Activated naive CD4-positive, alpha-beta T cell (primary cell): Measurements from ENCODE around the gene COL25A1.
"Not testable (repeated sequence)": the region's sequence is repeated elsewhere in the genome, so short reads cannot be mapped to it uniquely, and the experiment has no call there.

ENCODE experiments used
- DNase-seq, 4 experiments: peaks; one replicate each; lab custom pipeline; 2025; lab: John Stamatoyannopoulos, UW

The COL25A1 gene

DNA sequence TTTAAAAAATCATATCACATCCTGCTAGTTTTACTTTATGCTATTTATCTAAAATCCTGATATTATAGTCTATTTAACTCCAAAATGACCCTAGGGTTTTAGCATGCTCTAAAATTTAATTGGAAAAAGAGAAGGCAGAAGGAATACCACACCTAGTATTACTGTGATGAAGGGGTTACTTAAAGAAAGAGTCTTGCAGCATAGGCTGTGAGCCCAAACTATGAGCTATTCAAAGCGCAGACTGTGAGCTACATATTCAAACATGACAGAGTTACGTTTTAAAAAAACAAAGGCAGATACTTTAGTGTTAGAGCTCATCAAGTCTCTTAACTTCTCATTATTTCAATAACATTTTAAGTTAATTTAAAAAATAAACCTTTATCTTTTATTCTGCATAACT, 291.9 kb downstream of the COL25A1 start:
- no peak for DNase-seq

GRCh38 chr4:109009909-109010308, 292.5 kb downstream of the COL25A1 start:
- no peak for DNase-seq

GRCh38 chr4:109007976-109008375, 294.5 kb downstream of the COL25A1 start:
- no peak for DNase-seq

DNA sequence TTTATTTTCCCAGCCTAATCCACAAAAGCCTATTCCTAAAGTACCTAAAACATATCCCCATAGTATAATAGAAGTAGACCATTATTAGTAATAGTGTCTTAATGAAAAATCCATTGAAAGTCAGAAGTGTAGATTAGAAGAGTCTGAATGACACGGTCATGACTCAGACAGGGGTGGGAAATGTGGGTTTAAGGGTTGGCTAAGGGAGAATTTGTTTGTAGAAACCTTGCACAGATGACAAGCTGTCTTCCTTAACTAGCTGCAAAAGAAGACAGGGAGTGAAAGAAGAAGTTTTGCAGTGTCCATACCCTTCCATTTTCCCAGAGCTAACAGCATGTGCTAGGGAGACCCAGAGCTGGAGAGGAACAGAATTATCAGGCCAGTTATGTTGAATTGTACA, 296.9 kb downstream of the COL25A1 start:
- no peak for DNase-seq

GRCh38 chr4:109004418-109004817, 298.0 kb downstream of the COL25A1 start:
- DNase-seq, result no peak

GRCh38 chr4:109003964-109004363, 298.5 kb downstream of the COL25A1 start:
- DNase-seq, result no peak

DNA sequence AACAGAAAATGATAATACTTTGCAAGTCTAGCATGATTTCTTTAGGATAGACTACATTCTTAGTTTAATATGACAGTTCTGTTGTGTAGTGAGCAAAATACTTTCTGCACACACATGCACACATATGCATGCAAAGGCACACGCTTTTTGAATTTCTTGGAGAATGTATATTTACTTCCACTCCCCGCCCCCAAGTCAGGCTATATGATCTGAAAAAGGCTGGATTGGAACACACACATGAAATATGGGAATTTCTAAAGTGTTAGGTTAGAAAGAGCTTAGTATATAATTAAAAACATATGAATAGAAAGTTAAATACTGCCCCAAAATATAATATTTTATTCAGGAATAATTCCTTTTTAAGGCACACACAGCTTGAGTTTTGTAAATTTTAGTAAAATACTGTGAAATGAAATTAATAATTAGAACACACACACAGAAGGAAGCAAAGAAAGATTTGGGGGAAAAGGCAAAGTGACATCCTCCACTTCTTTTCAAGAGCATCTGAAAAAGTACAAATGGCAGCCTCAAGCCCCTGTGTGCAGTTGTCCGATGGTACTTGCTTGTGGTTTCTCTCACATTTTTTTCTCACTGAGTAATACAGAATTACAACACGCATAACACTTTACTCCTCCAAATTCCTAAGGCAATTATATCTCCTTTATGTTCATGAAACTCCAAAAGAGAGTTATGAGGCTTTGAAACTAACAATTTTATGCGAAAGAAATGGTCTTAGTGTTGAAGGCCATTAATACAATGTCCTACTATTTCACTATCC, 310.7 kb downstream of the COL25A1 start:
- no peak for DNase-seq

DNA sequence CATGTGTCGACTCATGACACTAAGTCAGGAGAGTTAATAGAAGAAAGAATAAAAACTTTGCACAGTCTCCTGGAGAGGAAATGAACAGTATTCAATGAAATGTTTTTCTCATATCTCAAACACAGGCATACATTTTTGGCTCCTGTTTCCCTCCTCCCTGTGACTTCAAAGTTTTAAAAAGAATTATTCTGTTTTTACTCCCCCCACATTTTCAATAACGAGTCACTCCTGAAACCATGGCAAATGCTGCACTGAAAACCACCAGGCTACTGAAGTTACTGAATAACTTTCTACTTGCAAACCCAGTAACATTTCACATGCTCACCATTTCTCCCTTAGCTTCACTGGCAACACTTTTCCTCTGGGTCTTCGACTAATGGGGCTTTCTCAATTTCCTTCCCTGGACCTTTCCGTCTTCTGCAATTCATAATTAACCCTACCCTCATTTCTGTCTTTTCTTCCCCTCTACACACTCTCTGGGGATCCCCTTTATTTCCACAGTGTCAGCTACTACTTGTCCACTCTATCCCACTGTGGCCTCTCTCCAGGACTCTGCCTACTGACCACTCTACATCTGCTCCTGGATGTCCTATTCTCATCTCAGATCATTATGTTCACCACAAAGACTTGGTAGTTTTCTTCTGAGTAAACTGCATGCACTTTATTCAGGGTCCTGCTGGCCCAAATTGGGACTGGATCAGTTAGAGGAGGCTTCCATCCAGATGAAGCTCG, 313.8 kb downstream of the COL25A1 start:
- no peak for DNase-seq

DNA sequence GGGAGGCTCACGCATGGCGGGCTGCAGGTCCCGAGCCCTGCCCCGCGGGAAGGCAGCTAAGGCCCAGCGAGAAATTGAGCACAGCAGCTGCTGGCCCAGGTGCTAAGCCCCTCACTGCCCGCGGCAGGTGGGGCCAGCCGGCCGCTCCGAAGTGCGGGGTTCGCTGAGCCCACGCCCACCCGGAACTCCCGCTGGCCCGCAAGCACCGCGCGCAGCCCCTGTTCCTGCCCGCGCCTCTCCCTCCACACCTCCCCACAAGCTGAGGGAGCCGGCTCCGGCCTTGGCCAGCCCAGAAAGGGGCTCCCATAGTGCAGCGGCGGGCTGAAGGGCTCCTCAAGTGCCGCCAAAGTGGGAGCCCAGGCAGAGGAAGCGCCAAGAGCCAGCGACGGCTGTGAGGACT, 318.0 kb downstream of the COL25A1 start:
- DNase-seq, result not testable (repeated sequence)

GRCh38 chr4:108982402-108983185, 319.9 kb downstream of the COL25A1 start:
- no peak for DNase-seq

DNA sequence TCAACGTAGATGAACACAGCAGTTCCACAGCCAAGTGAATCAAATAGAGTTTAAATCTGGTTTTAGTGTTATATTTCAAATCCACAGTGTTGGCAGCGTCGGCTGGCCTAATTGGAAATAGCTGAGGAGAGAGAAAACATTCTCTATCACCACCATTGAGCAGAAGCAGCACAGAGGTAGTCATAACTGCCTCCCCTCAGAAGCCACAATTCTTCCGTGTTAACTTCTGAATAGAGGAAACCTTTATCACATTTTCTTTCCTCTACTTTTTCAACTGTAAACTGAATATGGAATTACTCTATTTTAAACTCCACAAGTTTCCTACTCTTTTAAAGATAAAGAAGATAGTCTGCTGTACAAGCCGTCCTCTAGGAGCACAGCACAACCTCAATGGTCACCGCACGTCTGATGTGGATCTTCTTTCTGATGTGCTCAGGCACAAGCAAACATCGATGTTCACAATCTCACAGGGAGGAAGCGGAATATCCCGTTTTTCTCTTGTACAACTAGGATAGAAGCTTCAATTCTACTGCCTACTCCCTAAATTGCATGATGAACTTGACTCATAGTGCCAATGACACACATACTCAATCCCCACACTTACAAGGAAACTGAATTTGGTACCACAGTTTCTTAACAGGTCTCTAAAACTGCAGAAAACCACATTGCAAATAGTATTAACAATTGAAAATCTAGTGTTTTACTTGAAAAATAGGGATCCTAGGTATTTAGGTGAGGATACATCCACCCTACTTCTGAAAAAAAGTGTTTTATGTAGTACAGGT, 321.8 kb downstream of the COL25A1 start:
- DNase-seq, result no peak

- no peak for DNase-seq
Observed at GRCh38 chr4:108979759-108980158, 322.7 kb downstream of the COL25A1 start.

DNA sequence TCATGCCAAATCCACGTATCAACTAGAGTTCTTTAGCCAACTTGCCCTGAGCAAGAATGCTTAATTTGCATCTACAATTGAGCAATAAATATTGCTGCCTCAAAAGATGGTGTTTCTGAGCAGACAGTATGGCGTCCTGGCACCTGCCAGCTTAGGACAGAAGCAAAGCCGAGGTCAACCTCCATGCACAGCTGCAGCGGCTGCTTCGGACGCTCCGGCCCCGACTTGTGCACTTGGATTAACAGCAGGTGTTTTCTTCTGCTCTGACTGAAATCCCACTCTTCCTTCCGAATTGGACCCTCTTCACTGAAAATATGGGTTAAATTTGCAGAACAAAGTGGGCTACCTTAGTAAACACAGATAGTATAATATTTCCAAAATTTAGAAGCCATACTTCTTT, 324.4 kb downstream of the COL25A1 start:
- DNase-seq, result no peak

DNA sequence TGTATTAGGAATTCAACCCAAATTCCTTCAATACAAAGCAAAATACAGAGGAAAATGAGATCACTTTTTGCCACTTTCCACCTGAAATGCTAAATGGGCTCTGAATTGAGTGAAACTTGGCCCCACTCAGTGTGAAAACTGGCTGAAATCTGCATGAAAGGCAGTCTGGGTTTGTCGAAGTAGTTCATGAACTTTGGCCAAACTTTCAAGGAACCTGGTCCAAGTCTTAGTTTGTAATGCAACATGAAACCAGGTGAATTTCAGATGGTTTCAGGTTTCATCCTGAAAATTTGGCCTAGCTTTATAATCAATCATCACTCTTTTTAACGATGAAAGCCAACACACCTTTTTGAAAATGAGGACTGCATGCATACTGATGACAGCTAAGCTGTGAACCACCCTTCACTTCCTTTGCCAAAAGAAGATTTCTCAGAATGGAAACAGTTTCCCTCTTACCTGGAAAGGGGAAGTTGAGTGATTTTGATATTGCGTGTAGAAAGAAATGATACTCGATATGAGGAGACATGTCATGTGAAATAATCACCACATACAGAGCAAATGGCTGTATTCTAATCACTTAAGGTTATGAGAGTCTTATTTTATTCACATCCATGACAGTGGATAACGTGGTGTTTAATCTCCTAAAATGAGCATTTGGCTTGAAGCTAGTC, 329.7 kb downstream of the COL25A1 start:
- no peak for DNase-seq

DNA sequence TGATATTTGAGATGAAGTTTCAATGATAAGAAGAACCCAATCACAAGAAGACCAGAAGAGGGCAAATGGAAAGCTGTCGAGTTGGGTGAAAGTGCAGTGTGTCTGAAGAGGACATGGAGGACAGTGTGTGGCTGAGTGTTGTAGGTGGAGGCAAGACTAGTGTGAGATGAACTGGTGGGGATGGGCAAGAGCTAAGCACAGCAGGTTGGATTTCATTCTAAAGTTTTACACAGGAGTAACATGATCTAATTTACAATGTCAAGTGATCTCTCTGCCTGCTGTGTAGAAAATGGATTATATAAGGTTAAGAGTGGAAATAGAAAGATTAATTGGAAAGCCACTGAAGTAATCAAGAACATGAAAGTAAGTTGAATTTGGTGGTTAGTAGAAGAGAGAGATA, 331.0 kb downstream of the COL25A1 start:
- DNase-seq, result no peak

DNA sequence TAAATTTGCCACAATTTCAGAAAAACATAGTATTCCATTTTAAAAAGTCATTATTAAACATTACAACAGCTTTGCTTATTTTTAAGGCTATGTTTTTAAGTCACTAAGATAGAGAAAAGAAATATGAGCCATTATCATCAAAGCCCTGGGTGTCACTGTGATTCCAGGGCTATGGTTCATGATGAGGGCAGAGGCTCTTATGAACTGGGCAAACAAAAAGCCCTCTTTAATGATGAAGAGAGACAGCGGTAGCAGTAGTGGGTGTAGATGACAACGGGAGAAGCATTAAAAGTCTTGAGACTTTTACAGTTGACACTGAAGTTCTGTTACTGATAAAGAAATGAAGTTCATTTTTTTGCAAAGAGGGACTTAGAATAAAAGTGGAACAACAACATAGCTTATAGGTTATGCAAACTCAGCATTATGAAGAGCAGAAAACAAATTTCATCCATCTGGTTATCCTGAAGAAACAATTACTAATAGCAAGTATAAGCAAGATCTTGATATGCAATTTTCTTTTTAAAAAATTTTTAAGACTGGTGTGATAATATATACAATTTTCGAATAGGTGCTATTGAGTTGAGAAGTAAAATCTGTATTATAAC, 336.9 kb downstream of the COL25A1 start:
- DNase-seq, result no peak

- DNase-seq, result no peak
Observed at GRCh38 chr4:108965016-108965415, 337.4 kb downstream of the COL25A1 start.

DNA sequence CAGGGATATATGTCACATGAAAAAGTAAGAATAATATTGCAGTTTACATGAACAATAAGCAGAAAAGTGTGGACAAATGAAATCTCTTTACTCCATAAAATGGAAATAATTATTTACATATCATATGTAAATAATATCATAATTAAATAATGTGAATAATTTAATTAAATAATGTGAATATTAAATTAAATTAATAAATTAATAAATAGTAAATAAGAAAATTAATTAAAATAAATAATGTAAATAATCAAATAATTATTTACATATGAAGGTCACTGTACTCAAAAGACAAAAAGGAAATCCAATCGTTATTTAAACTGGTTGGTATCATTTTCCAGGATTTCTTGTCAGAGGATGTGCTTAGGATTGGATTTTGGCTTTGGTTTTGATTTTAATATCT, 338.5 kb downstream of the COL25A1 start:
- DNase-seq, result no peak

DNA sequence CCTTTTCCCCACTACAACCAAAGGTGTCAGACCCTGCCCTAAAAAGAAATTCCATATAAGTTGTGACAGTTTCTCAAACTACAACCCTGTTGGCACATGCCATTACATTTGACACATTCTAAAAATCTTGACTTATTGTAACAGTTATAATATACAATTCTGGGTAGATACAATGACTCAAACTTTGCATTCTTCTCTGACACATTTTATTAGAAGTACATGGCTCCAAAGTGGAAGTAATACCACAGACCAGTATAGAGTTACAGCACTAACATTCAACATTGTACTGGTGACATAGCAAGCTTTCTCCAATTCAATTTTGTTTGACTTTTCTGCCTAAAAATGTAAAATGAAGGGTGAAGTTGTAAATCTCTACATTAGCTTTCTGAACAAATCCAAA, 343.0 kb downstream of the COL25A1 start:
- no peak for DNase-seq

DNA sequence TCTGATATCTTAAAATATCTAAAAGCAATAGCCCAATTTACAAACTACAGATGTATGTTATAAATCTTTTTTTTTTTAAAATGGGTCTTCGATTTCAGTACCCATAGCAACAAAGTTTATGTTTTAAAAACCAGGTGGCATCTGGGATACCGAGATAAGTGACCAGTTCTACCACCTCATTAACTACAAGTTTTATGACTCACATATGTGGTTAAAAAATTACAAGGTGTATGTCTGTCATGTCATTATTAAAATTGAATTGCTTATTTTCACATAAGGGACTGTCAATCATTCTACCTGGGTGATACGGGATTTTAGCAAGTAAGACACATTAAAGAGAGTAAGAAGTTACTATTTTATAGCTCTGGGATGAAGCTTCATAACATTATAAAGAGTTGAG, 347.6 kb downstream of the COL25A1 start:
- no peak for DNase-seq

DNA sequence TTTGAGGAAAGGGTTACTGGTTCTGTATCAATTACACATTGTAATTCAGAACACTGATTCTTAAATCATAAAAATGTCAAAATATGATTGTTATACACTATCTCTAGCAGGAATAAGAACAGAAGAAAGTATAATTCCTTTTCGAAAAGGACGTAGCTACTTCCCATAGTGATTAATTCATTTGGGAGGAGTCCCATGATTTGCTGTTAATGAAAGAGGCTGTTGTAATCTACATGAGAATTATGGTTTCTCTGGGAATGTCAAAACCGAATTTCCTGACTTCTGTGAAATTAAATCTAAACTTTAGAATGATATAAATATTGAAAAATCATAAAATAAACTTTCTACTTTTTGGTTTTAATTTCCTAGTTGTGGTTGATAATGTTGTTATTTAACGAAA, 348.5 kb downstream of the COL25A1 start:
- no peak for DNase-seq
